Neuronal stem cell (in vitro differentiated cells): ENCODE results near the gene ELP5.

Experiments
- DNase-seq: peaks from one replicate; pipeline ENCODE4 v3.0.0-alpha.2; 2013; ENCODE audit warnings: low spot score
- H2AFZ ChIP-seq: one replicate; pipeline ENCODE4 v1.6.1; 2013; ENCODE audit warnings: mild to moderate bottlenecking, low read length, inconsistent platforms
- H2AK5ac ChIP-seq: 2 replicates; pipeline ENCODE4 v1.6.1; 2013; ENCODE audit warnings: low read depth, mild to moderate bottlenecking, inconsistent platforms, low read length, moderate library complexity, mixed read lengths
- H2BK120ac ChIP-seq: 2 replicates; pipeline ENCODE4 v1.6.1; 2013; ENCODE audit warnings: low read depth, mild to moderate bottlenecking, inconsistent platforms, low read length, moderate library complexity, mixed read lengths
- H2BK12ac ChIP-seq: one replicate; pipeline ENCODE4 v1.6.1; 2013; ENCODE audit warnings: low read length, inconsistent platforms
- H2BK15ac ChIP-seq: 2 replicates; pipeline ENCODE4 v1.6.1; 2013; ENCODE audit warnings: mild to moderate bottlenecking, low read length, inconsistent platforms, mixed read lengths
- H2BK5ac ChIP-seq: one replicate; pipeline ENCODE4 v1.6.1; 2013; ENCODE audit warnings: inconsistent platforms, mild to moderate bottlenecking, low read length, moderate library complexity
- H3K14ac ChIP-seq: one replicate; pipeline ENCODE4 v1.6.1; 2013; ENCODE audit warnings: low read length, inconsistent platforms
- H3K18ac ChIP-seq: 2 replicates; pipeline ENCODE4 v1.6.1; 2013; ENCODE audit warnings: low read length, inconsistent platforms
- H3K23ac ChIP-seq: 2 replicates; pipeline ENCODE4 v1.6.1; 2013; ENCODE audit warnings: low read depth, mild to moderate bottlenecking, mixed read lengths, low read length, inconsistent platforms; ENCODE audit not compliant: poor library complexity
- H3K27ac ChIP-seq: replicated peaks from 3 replicates; pipeline ENCODE4 v1.5.1; 2013; ENCODE audit warnings: low read length, inconsistent platforms
- H3K27me3 ChIP-seq, 3 experiments: 2 replicates each; pipeline ENCODE4 v1.6.1; 2013; ENCODE audit warnings: low read length in 3 of 3, mild to moderate bottlenecking in 2 of 3, inconsistent platforms in 1 of 3, low read depth in 1 of 3, mixed read lengths in 1 of 3, moderate library complexity in 1 of 3; ENCODE audit not compliant: control insufficient read depth in 3 of 3, insufficient read depth in 3 of 3
- H3K36me3 ChIP-seq, 2 donors: replicated peaks in 1 of 2; 2 replicates each; pipeline ENCODE4 v1.6.1; 2013; ENCODE audit warnings: low read length in 2 of 2; ENCODE audit not compliant: control insufficient read depth in 2 of 2, insufficient read depth in 2 of 2
- H3K4ac ChIP-seq: 2 replicates; pipeline ENCODE4 v1.6.1; 2013; ENCODE audit warnings: inconsistent platforms, mild to moderate bottlenecking, low read length, moderate library complexity
- H3K4me1 ChIP-seq, 2 donors: 1 replicate in 1 of 2; 2 replicates in 1 of 2; pipeline ENCODE4 v1.6.1; 2013; ENCODE audit warnings: low read length in 2 of 2, low read depth in 1 of 2; ENCODE audit not compliant: control insufficient read depth in 2 of 2, insufficient read depth in 1 of 2
- H3K4me2 ChIP-seq: one replicate; pipeline ENCODE4 v1.6.1; 2013; ENCODE audit warnings: mild to moderate bottlenecking, low read length, inconsistent platforms; ENCODE audit not compliant: insufficient read depth, poor library complexity, severe bottlenecking
- H3K4me3 ChIP-seq, 2 donors: 2 replicates each; pipeline ENCODE4 v1.5.1; 2013; ENCODE audit warnings: low read length in 2 of 2, mild to moderate bottlenecking in 2 of 2, inconsistent platforms in 1 of 2, moderate library complexity in 1 of 2
- H3K79me1 ChIP-seq: one replicate; pipeline ENCODE4 v1.6.1; 2013; ENCODE audit warnings: low read depth, mild to moderate bottlenecking, inconsistent platforms, low read length, moderate library complexity
- H3K9ac ChIP-seq: one replicate; pipeline ENCODE4 v1.6.1; 2013; ENCODE audit warnings: mild to moderate bottlenecking, low read depth, low read length, inconsistent platforms; ENCODE audit not compliant: poor library complexity
- H3K9me3 ChIP-seq, 2 donors: replicated peaks in 1 of 2; 2 replicates each; pipeline versions ENCODE3 to v1.6.1; 2013; ENCODE audit warnings: low read length in 2 of 2, mild to moderate bottlenecking in 2 of 2, inconsistent platforms in 1 of 2, low read depth in 1 of 2, mixed read lengths in 1 of 2, moderate library complexity in 1 of 2; ENCODE audit not compliant: control insufficient read depth in 2 of 2, insufficient read depth in 1 of 2
- H4K8ac ChIP-seq: one replicate; pipeline ENCODE4 v1.6.1; 2013; ENCODE audit warnings: low read depth, mild to moderate bottlenecking, inconsistent platforms, low read length, moderate library complexity
- H4K91ac ChIP-seq: one replicate; pipeline ENCODE4 v1.6.1; 2013; ENCODE audit warnings: low read length, low read depth, mild to moderate bottlenecking, inconsistent platforms; ENCODE audit not compliant: poor library complexity
- WGBS, 2 donors: extraction: QIAGEN DNeasy Blood & Tissue Kit; methylation state at CpG; one replicate each; pipeline ENCODE4 v1.1.7; 2013; ENCODE audit warnings: missing lambda C conversion rate in 2 of 2, mixed read lengths in 1 of 2; ENCODE audit not compliant: insufficient read length in 2 of 2, insufficient replicate concordance in 1 of 2; ENCODE audit errors: extremely low coverage in 2 of 2; 5-methylcytosine and 5-hydroxymethylcytosine counted together

The ELP5 gene

GRCh38 chr17:7204828-7205461, 47.1 kb upstream of the ELP5 start:
- Histone ChIP-seq H3K23ac (no peak overlapping the region), H4K8ac (no peak overlapping the region), H2BK15ac (no peak overlapping the region), H3K4me1 (peaks cover 36% of the 10 kb centered on the region in 2 donors), H3K9me3 (peaks cover 0 to 3% of the 10 kb centered on the region in 2 donors), H3K4me3 (peak overlapping the region; percentile 41 to 89), H3K18ac (peak overlapping the region; percentile 86), H2BK12ac (no peak overlapping the region), H3K4ac (no peak overlapping the region), H3K27me3 (no peaks in the 10 kb centered on the region), H2AFZ (peak overlapping the region; percentile 88), H2BK5ac (peak overlapping the region; percentile 19), H3K9ac (peak overlapping the region; percentile 17), H3K27ac (peak overlapping the region; percentile 95), H2AK5ac (no peak overlapping the region), H4K91ac (no peak overlapping the region), H3K79me1 (peaks cover 8% of the 10 kb centered on the region), H3K14ac (no peak overlapping the region), H2BK120ac (no peak overlapping the region), H3K4me2 (peak overlapping the region; percentile 71), H3K36me3 (peaks cover 21 to 41% of the 10 kb centered on the region in 2 donors)
- DNase-seq, result peak; percentile 96
- WGBS, 2 donors, result no CpG with 5 or more reads among the region's 34 CpGs

- Histone ChIP-seq H2AFZ (peak overlapping the region; percentile 88), H4K8ac (no peak overlapping the region), H3K36me3 (peaks cover 21 to 37% of the 10 kb centered on the region in 2 donors), H2BK12ac (no peak overlapping the region), H3K4me2 (peak overlapping the region; percentile 71), H2BK5ac (no peak overlapping the region), H3K9me3 (peaks cover 0 to 3% of the 10 kb centered on the region in 2 donors), H3K18ac (no peak overlapping the region), H2BK120ac (no peak overlapping the region), H3K4ac (no peak overlapping the region), H3K14ac (no peak overlapping the region), H3K79me1 (peaks cover 8% of the 10 kb centered on the region), H3K27me3 (no peaks in the 10 kb centered on the region), H3K9ac (no peak overlapping the region), H2BK15ac (no peak overlapping the region), H4K91ac (no peak overlapping the region), H3K23ac (no peak overlapping the region), H3K4me3 (peak overlapping the region; percentile 41 to 44), H3K27ac (peak overlapping the region; percentile 95), H3K4me1 (peaks cover 36 to 37% of the 10 kb centered on the region in 2 donors), H2AK5ac (no peak overlapping the region)
- WGBS, 2 donors, result no CpG with 5 or more reads among the region's 15 CpGs
- DNase-seq, result no peak
Measured at GRCh38 chr17:7205561-7205960, 46.5 kb upstream of the ELP5 start.

- no CpG with 5 or more reads among the region's 24 CpGs for WGBS, 2 donors
- H3K4me3 ChIP-seq, result peak overlapping the region in 1 of 2 donors; percentile 66
- no peak for DNase-seq
Measured at GRCh38 chr17:7207120-7208001, 44.7 kb upstream of the ELP5 start.

More at GRCh38 chr17:7207120-7208001, 44.7 kb upstream of the ELP5 start:
- Histone ChIP-seq H3K23ac (peak overlapping the region; percentile 96), H4K91ac (peak overlapping the region; percentile 79), H3K27ac (peak overlapping the region; percentile 52), H2BK5ac (no peak overlapping the region), H3K36me3 (peaks cover 14 to 20% of the 10 kb centered on the region in 2 donors), H2BK12ac (peak overlapping the region; percentile 95), H3K9ac (peak overlapping the region; percentile 80), H4K8ac (no peak overlapping the region), H2AFZ (no peak overlapping the region), H3K27me3 (no peaks in the 10 kb centered on the region), H3K18ac (peak overlapping the region; percentile 88), H3K4me1 (peaks cover 45 to 48% of the 10 kb centered on the region in 2 donors), H2AK5ac (peak overlapping the region; percentile 67), H3K9me3 (peaks cover 0 to 3% of the 10 kb centered on the region in 2 donors), H3K14ac (peak overlapping the region; percentile 79), H3K4me2 (peak overlapping the region; percentile 37), H3K4ac (peak overlapping the region; percentile 71), H2BK15ac (peak overlapping the region; percentile 59), H3K79me1 (peaks cover 8% of the 10 kb centered on the region), H2BK120ac (no peak overlapping the region)
